Measurements from ENCODE around the gene KIF18A.

GRCh38 chr11:28072321-28072720 is 35.6 kb downstream of the KIF18A start:
- no peak for TF ChIP-seq GATA2 (IDR thresholded peaks at IDR 0.05; ENCODE audit: low read depth, low read length)
- no peak for TF ChIP-seq GATA3 (IDR thresholded peaks at IDR 0.05; ENCODE audit: low read depth, low read length)

Data from SH-SY5Y (cell line).